HG02973 (cell line): Measurements from ENCODE around the gene TJAP1.
"Not testable (repeated sequence)": the region's sequence is repeated elsewhere in the genome, so short reads cannot be mapped to it uniquely, and the experiment has no call there.

ENCODE experiments used
- ATAC-seq: cut with Tn5 transposase; IDR thresholded peaks from one replicate; pipeline ENCODE4 v1.9.1; 2021; ENCODE audit warnings: moderate library complexity; ENCODE audit not compliant: unreplicated experiment

TJAP1 gene

DNA sequence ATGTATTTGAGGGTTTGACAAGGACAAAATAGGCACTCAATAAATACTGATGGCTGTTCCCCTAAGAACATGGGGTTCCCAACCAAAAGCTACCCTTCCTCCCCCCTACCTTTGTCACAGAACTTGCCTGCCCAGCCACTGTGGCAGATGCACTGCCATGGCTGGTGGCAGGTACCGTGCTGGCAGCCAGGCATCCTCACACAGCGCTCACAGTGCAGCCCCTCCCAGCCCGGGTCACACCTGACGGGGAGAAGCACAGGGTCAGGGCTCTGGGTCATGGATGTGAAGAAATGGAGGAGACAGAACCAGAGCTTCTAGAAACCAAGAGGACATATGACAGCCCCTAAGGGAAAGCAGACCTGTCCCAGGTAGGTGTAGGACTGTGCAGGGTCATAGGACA, 24.5 kb upstream of the TJAP1 start:
- no peak for ATAC-seq

DNA sequence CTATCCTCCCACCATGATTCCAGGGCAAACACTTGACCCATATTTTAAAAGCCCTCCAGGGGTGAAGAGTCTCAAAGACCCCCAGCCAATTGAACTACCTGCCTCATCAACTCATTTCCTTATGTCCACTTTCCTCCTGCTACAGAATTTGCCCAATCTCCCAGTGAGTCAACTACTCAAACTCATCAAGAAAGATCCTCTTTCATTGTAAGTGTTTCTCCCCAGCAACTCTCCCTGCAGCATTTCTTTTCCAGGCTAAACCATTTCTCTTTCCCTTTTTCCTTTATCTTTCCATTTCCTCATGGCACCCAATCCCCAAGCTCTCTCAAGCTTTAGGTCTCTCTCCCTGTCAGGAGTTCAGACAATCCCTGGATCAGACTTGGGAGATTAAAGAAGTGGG, 23.5 kb upstream of the TJAP1 start:
- no peak for ATAC-seq

DNA sequence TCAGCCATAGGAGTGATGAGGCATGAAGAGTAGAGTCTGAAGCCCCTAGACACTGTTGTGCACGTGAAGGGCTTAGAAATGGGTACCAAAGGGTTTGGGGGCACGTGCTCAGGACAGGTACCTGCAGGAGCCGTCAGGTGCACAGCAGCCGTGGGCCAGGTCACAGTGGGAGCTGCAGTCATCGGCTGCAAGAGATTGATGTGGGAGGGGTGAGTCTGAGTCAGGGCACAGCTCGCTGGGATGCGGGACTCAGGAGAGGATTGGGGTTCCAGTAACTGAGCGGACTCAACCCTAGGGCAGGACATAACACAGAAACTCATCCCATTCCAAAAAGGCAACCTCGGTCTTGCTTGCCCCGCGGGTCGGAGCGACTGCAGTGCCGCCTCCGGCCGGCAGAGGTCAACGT, 23.1 kb upstream of the TJAP1 start:
- ATAC-seq = no peak

DNA sequence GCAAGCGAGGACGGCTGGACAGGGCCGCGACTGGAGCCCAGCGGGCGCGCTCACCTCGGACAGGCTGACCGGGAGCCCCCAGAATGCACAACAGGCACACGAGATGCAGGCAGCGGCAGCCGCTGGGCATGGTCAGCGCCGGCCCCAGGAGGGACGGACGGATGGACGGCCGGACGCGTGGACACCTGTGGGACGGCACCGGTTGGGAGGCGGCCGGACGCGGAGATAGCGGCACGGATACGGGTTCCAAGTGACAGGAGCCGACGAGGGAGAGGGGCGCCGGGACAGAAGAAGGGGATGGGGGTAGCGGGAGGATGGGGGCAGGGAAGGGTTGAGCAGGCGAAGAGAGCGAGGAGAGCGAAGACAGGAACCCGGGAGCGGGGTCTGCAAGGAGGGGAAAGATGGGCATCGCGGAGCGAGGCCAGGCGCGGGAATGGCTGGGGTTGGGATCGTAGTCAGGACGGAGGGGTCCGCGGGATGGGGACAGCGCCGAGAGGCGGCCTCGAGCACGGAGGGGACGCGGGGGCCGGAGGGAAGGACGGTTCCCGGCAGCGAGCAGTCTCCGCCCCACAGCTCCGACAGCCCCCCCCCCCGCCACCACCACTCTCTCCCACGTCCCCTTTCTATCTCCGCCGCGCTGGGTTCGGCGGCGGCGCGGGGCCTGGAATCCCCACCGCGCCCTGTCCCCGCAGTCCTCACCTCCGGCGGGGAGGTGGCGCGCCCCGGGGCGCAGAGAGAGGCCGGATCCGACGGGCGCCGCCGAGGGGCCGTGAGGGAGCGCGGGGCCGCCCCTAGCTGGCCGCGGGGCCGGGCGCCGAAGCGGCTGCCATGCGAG, 22.5 kb upstream of the TJAP1 start:
- ATAC-seq = no peak

DNA sequence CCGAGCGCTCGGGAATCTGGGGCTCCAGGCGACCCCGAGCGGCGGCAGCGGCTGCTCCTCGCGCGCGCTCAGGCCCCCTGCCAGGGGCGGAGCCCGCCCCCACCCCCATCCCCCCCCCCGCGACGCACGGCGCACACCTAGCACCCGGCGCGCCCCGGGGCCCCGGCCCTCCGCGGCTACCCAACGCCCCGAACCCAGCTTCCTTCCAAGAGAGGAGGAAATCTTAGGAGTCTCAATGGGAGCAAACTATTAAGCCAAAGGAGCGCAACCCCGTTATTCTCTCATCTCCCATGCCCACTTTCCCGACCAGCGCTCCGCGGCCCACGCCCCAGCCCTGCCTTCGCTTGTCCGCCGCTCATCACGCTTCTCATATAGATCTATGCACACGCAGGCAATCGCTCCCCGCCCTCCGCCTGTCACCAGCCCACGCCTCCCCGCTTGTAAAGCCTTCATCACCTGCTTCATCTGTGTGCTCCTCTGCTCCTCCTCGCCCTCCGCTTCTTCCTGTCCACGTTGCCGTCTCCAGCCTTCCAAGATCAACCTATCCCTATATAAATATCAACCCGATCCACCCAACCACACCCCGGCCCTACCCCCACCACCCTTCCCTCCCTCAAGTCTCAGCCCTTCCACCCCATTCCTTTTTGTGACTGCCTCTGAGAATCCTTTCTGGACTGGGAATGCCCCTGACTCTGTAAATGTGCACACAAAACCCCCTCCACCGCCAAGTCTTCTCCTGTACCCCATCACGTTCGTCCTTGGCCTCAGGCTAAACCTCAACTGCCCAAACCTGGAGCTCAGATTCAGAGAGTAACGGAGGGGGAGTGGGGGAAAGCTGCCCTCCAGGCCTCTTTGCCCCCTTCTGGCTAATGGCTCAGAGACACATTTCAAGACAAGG, 21.6 kb upstream of the TJAP1 start, which contains the start of gene DLK2:
Gene DLK2 (minus strand): TSS at position 18 of the 898 bp plus-strand sequence. CDS start 723 bp downstream, outside the sequence.
- no peak for ATAC-seq

DNA sequence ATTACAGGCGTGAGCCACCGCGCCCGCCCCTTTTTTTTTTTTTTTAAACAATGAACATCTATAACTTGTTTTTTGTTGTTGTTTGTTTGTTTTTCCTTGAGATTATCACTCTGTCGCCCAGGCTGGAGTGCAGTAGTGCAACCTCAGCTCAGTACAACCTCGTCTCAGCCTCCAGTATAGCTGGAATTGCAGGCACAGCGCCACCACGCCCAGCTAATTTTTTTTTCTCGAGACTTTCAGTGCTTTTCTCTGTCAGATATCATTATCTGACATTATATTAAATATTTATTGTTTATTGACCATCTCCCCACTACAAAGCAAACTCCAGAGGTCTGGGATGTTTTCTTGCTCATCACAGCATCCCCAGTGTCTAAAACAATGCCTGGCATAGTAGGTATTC, 19.7 kb upstream of the TJAP1 start:
- no peak for ATAC-seq

DNA sequence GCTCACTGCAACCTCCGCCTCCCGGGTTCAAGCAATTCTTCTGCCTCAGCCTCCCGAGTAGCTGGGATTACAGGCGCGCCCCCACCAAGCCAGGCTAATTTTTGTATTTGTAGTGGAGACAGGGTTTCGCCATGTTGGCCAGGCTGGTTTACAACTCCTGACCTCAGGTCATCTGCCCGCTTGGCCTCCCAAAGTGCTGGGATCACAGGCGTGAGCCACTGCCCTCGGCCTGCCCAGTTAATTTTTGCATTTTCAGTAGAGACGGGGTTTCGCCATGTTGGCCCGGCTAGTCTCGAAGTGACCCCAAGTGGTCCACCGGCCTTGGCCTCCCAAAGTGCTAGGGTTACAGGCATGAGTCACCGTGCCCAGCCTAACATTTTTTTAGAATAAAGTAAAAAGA, 19.2 kb upstream of the TJAP1 start:
- ATAC-seq = not testable (repeated sequence)

DNA sequence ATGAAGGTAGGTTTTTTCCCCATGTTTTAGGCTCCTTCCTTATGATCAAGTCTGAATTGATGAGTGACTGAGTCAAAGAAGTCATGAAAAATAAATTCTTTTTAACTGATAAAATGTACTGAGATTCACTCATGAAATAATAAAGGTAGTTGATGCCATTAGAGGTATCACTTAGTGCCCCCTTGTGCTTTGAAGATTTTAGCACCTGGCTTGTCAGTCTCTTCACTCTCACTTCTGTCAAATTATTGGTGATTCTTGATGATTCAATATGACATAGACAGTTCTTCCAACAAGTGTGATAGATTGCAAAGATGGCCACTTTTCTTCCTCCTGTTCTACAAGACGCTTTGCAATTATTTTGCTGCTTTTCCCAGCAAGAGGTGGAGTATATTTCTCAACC, 17.8 kb upstream of the TJAP1 start:
- no peak for ATAC-seq

DNA sequence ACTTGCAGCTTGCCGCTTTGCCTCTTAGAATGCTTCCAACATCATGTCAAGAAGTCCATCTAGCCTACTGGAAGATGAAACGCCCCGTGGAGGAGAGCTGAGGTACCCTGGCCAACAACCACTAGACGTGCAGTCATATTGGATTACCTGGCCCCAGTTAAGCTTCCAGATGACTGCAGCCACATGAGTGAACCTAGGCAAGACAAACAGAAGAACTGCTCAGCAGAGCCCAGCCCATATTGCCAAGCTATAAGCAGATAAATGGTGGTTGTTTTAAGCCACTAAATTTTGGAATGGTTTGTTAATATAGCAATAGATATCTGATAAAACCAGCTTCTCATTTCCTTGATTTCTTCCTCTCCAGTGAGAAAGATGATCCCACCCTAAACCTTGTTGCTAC, 17.3 kb upstream of the TJAP1 start:
- ATAC-seq = no peak

DNA sequence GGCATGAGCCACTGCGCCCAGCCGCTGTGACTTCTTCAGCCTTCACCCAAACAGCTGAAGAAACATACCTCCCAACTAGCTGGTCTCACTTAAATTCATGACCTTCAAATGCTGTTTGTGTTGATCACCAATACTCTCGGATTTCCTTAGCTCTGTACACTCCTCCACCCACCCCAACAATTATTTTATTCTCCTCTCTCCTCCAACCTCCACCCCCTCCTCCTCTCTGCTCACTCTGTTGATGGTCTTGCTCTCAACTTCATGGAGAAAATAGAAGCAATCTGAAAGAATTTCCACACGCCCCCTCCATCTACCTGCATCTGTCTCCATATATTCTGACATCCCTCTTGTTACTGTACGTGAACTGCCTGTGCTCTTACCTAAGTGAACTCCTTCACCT, 15.4 kb upstream of the TJAP1 start:
- no peak for ATAC-seq

DNA sequence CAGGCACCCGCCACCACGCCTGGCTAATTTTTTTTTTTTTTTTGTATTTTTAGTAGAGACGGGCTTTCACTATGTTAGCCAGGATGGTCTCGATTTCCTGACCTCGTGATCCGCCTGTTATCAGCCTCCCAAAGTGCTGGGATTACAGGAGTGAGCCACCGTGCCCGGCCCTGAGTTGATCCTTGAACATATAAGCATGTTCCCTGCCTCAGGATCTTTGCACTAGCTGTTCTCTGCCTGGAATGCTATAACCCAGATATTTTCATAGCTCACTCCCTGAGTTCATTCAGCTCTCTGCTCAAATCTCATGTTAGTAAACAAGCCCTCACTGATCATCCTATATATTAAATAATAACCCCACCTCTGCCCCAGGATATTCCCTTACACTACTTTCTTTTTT, 13.0 kb upstream of the TJAP1 start:
- no peak for ATAC-seq

DNA sequence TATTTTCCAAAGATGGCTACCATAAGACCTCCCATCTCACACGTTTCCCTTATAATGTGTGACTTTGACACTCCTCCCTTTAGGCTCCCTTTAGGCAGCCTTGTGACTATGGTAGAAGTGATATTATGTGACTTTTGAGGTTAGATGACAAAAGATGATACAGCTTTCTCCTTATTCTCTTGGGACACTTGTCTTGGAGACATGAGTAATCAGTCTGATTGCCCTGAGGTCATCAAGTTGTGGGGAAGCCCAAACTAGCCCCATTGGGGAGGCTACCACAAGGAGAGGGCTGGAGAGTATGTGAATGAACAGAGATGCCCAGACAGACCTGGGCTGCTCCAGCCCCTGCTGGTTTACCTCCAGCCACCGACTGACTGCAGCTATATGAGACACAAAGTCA, 11.4 kb upstream of the TJAP1 start:
- ATAC-seq = no peak

DNA sequence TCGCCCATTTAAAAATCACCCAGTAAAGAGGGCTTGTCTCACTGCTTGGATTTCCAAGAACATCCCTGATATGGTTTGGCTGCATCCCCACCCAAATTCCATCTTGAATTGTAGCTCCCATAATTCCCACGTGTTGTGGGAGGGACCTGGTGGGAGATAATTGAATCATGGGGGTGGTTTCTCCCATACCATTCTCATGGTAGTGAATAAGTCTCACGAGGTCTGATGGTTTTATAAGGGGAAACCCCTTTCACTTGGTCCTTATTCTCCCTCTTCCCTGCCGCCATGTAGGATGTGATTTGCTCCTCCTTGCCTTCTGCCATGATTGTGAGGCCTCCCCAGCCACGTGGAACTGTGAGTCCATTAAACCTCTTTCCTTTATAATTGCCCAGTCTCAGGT, 10.1 kb upstream of the TJAP1 start:
- not testable (repeated sequence) for ATAC-seq

DNA sequence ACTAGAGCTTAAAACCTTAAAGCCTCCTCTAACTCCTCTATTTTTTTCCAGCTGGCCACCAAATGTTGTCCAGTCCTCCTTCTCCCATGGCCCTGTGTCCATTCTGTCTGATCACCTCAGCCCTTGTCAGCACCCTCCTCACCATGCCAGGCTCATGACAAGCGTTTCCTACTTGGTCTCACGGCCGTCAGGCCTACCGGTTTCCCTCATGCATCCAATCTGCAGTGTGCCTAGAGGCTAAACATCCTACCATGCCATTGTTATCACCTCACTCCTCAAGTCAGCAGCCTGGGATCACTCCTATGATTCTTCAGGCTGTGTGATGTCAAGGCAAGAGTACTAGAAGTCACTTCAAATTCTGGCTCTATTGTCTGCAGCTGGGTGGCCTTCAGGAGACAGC, 9.6 kb upstream of the TJAP1 start:
- no peak for ATAC-seq

DNA sequence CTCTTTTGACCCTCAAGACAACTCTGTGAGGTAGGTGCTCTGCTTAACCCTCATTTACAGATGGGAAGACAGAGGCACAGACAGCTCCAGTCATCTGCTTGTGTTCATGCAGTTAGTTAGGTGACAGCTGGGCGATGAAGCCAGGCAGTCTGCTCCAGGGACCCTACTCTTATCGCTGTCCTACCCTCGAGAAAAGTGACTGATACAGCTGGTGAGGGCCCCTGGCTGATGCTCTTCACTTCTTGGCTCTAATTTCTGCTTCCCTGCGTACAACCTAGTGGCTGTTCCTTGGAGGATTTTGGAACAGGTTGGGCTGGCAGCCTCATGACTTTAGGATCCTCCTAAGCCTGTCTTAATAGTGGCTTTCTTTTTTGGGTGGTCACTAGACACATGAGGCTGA, 9.1 kb upstream of the TJAP1 start:
- no peak for ATAC-seq

DNA sequence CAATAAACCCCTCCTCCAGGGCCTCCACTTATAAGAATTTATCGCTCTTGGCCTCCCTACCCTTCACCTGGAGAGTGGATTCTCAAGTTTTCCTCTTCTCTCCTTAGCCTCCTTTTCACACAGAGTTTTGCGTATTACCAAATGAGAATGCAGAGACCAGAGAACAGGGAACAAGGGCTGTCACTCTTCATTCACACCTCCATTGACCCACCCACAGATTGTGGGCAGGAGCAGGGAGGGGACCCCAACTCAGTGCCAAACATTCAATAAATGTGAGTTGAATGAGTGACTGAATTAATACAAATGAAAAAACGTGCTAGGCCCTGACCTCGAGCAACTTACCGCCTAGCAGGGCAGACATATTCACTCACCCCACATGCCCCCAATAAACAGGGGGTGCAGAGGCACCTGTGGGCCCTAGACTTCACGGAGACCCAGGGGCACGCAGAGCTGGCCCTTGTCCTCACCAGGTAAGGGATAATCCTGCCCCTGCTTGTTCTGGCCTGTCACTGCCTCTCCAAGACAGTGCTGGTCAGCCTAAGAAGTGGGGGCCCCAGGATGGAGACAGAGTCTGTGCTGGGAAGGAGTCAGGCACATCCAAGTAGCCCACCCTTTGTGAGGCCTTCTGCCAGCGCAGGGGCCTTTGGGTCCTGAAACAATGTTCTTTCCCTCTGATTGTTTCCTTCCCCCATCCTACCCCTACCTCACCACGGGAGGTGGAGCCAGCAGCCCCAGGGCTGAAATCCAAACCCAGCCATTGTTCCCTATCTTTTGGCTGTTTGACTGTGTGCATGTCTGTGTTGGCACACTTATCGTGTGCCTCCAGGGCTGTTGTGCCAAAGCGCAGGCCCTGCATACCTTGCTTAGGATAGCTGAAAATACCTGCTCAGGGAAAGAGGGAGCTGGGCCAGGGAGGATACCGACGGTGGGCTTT, 8.4 kb upstream of the TJAP1 start:
- ATAC-seq = no peak

DNA sequence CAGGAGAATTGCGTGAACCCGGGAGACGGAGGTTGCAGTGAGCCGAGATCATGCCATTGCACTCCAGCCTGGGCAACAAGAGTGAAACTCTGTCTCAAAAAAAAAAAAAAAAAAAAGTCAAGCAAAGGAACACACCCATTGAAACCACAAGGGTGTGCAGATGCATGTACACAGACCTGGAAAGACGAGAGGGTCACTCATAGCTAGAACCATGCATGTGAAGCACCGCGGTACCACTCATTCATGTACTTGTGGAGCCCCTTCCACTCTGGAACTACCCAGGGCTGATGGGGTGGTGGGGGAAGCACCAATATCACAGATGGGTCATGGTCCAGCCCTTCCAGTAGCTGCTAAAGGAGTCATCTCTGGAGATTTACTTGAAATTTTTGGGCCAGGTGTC, 7.4 kb upstream of the TJAP1 start:
- no peak for ATAC-seq

DNA sequence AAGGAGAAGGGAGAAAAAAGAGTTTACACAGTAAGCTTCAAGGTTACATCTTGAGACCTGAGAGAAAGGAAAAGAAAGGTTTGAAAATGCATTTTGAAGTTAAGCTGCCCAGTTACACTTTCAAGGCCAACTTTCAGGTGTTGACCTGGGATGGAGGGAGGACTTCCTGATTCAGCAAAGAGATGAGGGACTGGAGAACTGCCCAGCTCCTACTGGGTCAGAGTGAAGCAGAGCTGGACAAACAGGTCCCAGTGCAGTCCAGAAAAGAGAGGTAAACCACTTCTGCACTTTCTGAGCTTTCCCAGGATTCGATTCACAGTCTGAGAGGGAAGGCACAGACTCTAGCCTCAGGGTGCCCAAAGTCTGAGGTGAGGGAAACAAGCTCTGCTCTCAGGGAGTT, 6.0 kb upstream of the TJAP1 start:
- no peak for ATAC-seq

DNA sequence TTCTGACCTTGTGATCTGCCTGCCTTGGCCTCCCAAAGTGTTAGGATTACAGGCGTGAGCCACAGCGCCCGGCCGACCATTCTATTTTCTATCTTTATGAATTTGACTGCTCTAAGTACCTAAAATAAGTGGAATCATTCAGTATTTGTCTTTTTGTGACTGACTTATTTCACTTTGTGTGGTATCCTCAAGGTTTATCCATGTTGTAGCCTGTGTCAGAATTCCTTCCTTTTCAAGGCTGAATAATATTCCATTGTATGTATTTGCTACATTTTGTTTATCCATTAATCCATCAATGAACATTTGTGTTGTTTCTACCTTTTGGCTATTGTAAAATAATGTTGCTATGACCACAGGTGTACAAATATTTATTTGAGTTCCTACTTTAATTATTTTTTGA, 4.9 kb upstream of the TJAP1 start:
- no peak for ATAC-seq

DNA sequence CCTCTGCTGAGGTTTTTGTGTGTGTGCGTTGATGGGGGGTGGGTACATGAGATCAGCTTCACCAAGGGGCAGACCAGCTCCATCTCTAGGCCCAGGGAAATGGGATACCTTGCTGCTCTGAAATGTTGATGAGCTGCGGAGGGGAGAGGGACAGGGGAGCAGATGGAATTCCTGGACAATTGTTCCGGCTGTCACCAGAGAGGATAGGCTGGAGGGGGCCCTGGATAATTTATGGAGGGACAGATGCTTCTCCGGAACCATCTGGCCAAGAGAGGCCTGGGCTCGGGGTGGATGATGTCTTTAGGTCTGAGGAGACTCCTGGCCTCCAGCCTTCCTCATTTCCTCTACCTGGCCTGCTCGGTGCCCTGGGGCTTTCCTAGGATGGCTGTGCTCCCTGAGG, 1.9 kb upstream of the TJAP1 start:
- no peak for ATAC-seq

DNA sequence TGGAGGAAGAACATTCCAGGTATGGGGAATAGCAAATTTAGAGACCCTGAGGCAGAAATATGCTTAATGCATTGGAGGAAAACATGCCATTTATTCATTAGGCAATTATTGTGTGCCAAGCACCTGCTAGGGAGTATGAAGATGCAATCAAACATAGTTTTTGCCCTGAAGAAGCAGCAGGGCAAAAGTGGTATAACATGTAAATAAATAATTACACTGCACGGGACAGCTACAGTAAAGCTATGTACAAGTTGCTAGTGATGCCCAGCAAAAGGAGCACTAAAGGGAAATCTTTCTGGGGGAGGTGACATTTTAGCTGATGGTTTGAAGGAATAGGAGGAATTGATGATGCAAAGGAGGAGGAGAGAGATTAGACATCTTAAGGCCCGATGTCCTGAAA, 624 bp upstream of the TJAP1 start:
- no peak for ATAC-seq
